Vagina (tissue), 2 donors: ENCODE measurements around the gene ADCY1.

Source experiments
- POLR2A ChIP-seq, 2 donors: fragments of 450-650 bp; IDR thresholded peaks; one replicate each; pipeline ENCODE4 v1.6.1; 2017; ENCODE audit warnings: antibody characterized with exemption in 2 of 2, mild to moderate bottlenecking in 2 of 2, moderate library complexity in 2 of 2
- POLR2AphosphoS5 ChIP-seq, 2 donors: sonication (generic); formaldehyde crosslinking; IDR thresholded peaks; one replicate each; pipeline ENCODE4 v1.9.0; 2017; ENCODE audit warnings: antibody characterized with exemption in 2 of 2, mild to moderate bottlenecking in 2 of 2, low read depth in 1 of 2; ENCODE audit not compliant: insufficient read depth in 1 of 2
- TF ChIP-seq, protein P1 (sequence below), 3 experiments: fragments of 450-650 bp in 2 of 3; fragments of 200-600 bp in 1 of 3; sonication (generic) in 1 of 3; IDR thresholded peaks; one replicate each; pipeline ENCODE4 v1.5.1; 2017 to 2019; ENCODE audit warnings: antibody characterized with exemption in 3 of 3, mild to moderate bottlenecking in 2 of 3, moderate library complexity in 2 of 3

GRCh38 chr7:45582136-45582749, 8.1 kb downstream of the ADCY1 start:
- TF ChIP-seq POLR2A (IDR thresholded peaks at IDR 0.05) (no peak), POLR2AphosphoS5 (IDR thresholded peaks at IDR 0.05; ENCODE audit: insufficient read depth in 1 of 2, low read depth in 1 of 2) (no peak)
- TF ChIP-seq, protein P1, sequence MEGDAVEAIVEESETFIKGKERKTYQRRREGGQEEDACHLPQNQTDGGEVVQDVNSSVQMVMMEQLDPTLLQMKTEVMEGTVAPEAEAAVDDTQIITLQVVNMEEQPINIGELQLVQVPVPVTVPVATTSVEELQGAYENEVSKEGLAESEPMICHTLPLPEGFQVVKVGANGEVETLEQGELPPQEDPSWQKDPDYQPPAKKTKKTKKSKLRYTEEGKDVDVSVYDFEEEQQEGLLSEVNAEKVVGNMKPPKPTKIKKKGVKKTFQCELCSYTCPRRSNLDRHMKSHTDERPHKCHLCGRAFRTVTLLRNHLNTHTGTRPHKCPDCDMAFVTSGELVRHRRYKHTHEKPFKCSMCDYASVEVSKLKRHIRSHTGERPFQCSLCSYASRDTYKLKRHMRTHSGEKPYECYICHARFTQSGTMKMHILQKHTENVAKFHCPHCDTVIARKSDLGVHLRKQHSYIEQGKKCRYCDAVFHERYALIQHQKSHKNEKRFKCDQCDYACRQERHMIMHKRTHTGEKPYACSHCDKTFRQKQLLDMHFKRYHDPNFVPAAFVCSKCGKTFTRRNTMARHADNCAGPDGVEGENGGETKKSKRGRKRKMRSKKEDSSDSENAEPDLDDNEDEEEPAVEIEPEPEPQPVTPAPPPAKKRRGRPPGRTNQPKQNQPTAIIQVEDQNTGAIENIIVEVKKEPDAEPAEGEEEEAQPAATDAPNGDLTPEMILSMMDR (IDR thresholded peaks at IDR 0.05) = no peak
